Measurements from ENCODE around the gene KMT2C. TPM values are rescaled to one million over a fixed set of nuclear protein-coding genes. Genes with fewer than 3 reads are reported as not detected.

Gene KMT2C
- total and polyA plus RNA-seq, 9 donors = 14.0 to 109 (median 74.0) TPM

GRCh38 chr7:152131981-152132494 lies 303.8 kb downstream of the KMT2C start:
- 91 to 95% (median 94%) methylated on average over 12 of the region's 12 CpGs for WGBS, 3 donors
- peaks cover 1% of the 10 kb centered on the region for H3K4me1 ChIP-seq (ENCODE audit: insufficient read depth)
- no peak overlapping the region for H3K4me3 ChIP-seq
- no peak for DNase-seq
- intact Hi-C loops (cut with DNase I) = no loop called here
- no peaks in the 10 kb centered on the region for H3K36me3 ChIP-seq
- no peak for TF ChIP-seq POLR2A (IDR thresholded peaks at IDR 0.05)
- TF ChIP-seq EP300 (IDR thresholded peaks at IDR 0.05) = no peak
- no peak for TF ChIP-seq CTCF (IDR thresholded peaks at IDR 0.05)
- H3K9me3 ChIP-seq = no peaks in the 10 kb centered on the region
- no peak overlapping the region for H3K27ac ChIP-seq
- H3K27me3 ChIP-seq = no peaks in the 10 kb centered on the region

- 90 to 93% (median 93%) methylated on average over 37 of the region's 37 CpGs for WGBS, 3 donors
- H3K9me3 ChIP-seq = no peaks in the 10 kb centered on the region
- intact Hi-C loops (cut with DNase I) = no loop called here
- H3K27ac ChIP-seq = no peak overlapping the region
- no peak for TF ChIP-seq POLR2A (IDR thresholded peaks at IDR 0.05)
- TF ChIP-seq EP300 (IDR thresholded peaks at IDR 0.05) = no peak
- H3K4me3 ChIP-seq = no peak overlapping the region
- no peaks in the 10 kb centered on the region for H3K4me1 ChIP-seq (ENCODE audit: insufficient read depth)
- no peak for DNase-seq
- no peaks in the 10 kb centered on the region for H3K27me3 ChIP-seq
- H3K36me3 ChIP-seq = no peaks in the 10 kb centered on the region
Measured at GRCh38 chr7:152130658-152131590, 304.9 kb downstream of the KMT2C start.

GRCh38 chr7:152129682-152130081 lies 306.1 kb downstream of the KMT2C start:
- Histone ChIP-seq H3K9me3 (no peaks in the 10 kb centered on the region), H3K36me3 (no peaks in the 10 kb centered on the region), H3K27ac (no peak overlapping the region), H3K4me3 (no peak overlapping the region), H3K27me3 (no peaks in the 10 kb centered on the region), H3K4me1 (ENCODE audit: insufficient read depth) (no peaks in the 10 kb centered on the region)
- 90 to 92% (median 91%) methylated on average over 7 of the region's 7 CpGs for WGBS, 3 donors
- no peak for DNase-seq
- intact Hi-C loops (cut with DNase I) = no loop called here
- TF ChIP-seq EP300 (IDR thresholded peaks at IDR 0.05) (no peak), POLR2A (IDR thresholded peaks at IDR 0.05) (no peak), CTCF (IDR thresholded peaks at IDR 0.05) (no peak)

GRCh38 chr7:152128741-152129461 lies 306.9 kb downstream of the KMT2C start:
- 97 to 98% (median 97%) methylated on average over 60 of the region's 60 CpGs for WGBS, 3 donors
- H3K27me3 ChIP-seq = no peaks in the 10 kb centered on the region
- no peaks in the 10 kb centered on the region for H3K9me3 ChIP-seq
- no peak overlapping the region for H3K4me3 ChIP-seq
- TF ChIP-seq CTCF (IDR thresholded peaks at IDR 0.05) (no peak), EP300 (IDR thresholded peaks at IDR 0.05) (no peak), POLR2A (IDR thresholded peaks at IDR 0.05) (no peak)
- H3K27ac ChIP-seq = no peak overlapping the region
- no peaks in the 10 kb centered on the region for H3K36me3 ChIP-seq
- intact Hi-C loops (cut with DNase I) = no loop called here
- no peaks in the 10 kb centered on the region for H3K4me1 ChIP-seq (ENCODE audit: insufficient read depth)
- DNase-seq = no peak
